K562 (cell line): Measurements from ENCODE around the gene GCC1. TPM values are rescaled to one million over a fixed set of nuclear protein-coding genes. Genes with fewer than 3 reads are reported as not detected.
"Not testable (repeated sequence)": the region's sequence is repeated elsewhere in the genome, so short reads cannot be mapped to it uniquely, and the experiment has no call there.

ENCODE experiments used
- ATAC-seq: fragments of 200-7000 bp; cut with Tn5 transposase; 3 replicates; pipeline ENCODE4 v1.9.1; 2020; ENCODE audit warnings: moderate library complexity
- BruUV-seq: library from RNA; stranded (reverse); fragments of 400-500 nt; replicated peaks from 2 replicates; lab custom pipeline; 2021; lab: Mats Ljungman, UMichigan
- CTCF ChIA-PET: fragments of 300-600 bp; formaldehyde crosslinking; extraction: SDS; loops from one replicate; lab custom pipeline; 2021; ENCODE audit warnings: low intra/inter-chr PET ratio; lab: Yijun Ruan, JAX
- POLR2A ChIA-PET: fragments of 300-600, 350-650 bp; sonication (Branson Sonifier 250); formaldehyde crosslinking; extraction: SDS; loops from one replicate; lab custom pipeline; 2021; ENCODE audit warnings: antibody characterized with exemption, inconsistent platforms; lab: Yijun Ruan, JAX
- DNase-seq, 4 experiments: peaks; one replicate each; pipeline versions ENCODE4 v3.0.0 to v3.0.0-alpha.2; 2011 to 2018; ENCODE audit warnings: low spot score in 3 of 4, mixed read lengths in 3 of 4; ENCODE audit errors: extremely low read depth in 1 of 4
- FAIRE-seq: peaks from 2 replicates; lab custom pipeline; 2011; peaks lifted over from hg19 to GRCh38; lab: Jason Lieb, UNC
- H2AFZ ChIP-seq: 2 replicates; pipeline ENCODE4 v1.6.0; 2011; ENCODE audit warnings: low read depth, low read length, control low read depth, inconsistent platforms
- H3K27ac ChIP-seq: fragments of 200-600 bp; 3 replicates; pipeline ENCODE4 v1.8.0; 2011; ENCODE audit warnings: low read depth, mild to moderate bottlenecking, control low read depth, inconsistent platforms, low read length, moderate library complexity, mixed read lengths; ENCODE audit errors: extremely low read depth
- H3K27me3 ChIP-seq, 2 experiments: fragments of 300-600 bp in 1 of 2; 2 replicates in 1 of 2; 3 replicates in 1 of 2; pipeline versions ENCODE4 v1.6.0 to v1.8.0; 2011; ENCODE audit warnings: inconsistent platforms in 2 of 2, low read length in 2 of 2, mild to moderate bottlenecking in 1 of 2, mixed read lengths in 1 of 2, moderate library complexity in 1 of 2; ENCODE audit not compliant: control insufficient read depth in 2 of 2, insufficient read depth in 2 of 2
- H3K36me3 ChIP-seq: fragments of 300-600 bp; 3 replicates; pipeline ENCODE4 v1.8.0; 2011; ENCODE audit warnings: mild to moderate bottlenecking, low read length, inconsistent platforms; ENCODE audit not compliant: control insufficient read depth, insufficient read depth
- H3K4me1 ChIP-seq, 2 experiments: fragments of 200-600 bp in 1 of 2; replicated peaks in 1 of 2; 2 replicates in 1 of 2; 3 replicates in 1 of 2; pipeline versions ENCODE4 v1.5.1 to v1.8.0; 2011; ENCODE audit warnings: inconsistent platforms in 2 of 2, low read length in 2 of 2, mild to moderate bottlenecking in 1 of 2, mixed read lengths in 1 of 2, moderate library complexity in 1 of 2; ENCODE audit not compliant: control insufficient read depth in 2 of 2, insufficient read depth in 2 of 2
- H3K4me2 ChIP-seq: 2 replicates; pipeline ENCODE4 v1.6.1; 2011; ENCODE audit warnings: low read length, control low read depth, inconsistent platforms, mixed read lengths; ENCODE audit not compliant: insufficient read depth
- H3K4me3 ChIP-seq: fragments of 200-600 bp; sonication (generic), shearing (Covaris generic); 2 replicates; pipeline ENCODE4 v1.5.1; 2016; ENCODE audit warnings: control low read depth, inconsistent platforms
- H3K79me2 ChIP-seq: fragments of 200-600 bp; 3 replicates; pipeline ENCODE4 v1.8.0; 2011; ENCODE audit warnings: low read length, inconsistent platforms; ENCODE audit not compliant: control insufficient read depth, insufficient read depth
- H3K9ac ChIP-seq, 2 experiments: 2 replicates each; pipeline versions ENCODE4 v1.6.0 to v1.6.1; 2011; ENCODE audit warnings: low read depth in 2 of 2, low read length in 2 of 2, control low read depth in 1 of 2, inconsistent platforms in 1 of 2, mild to moderate bottlenecking in 1 of 2, mixed read lengths in 1 of 2; ENCODE audit not compliant: insufficient read depth in 1 of 2
- H3K9me1 ChIP-seq: one replicate; pipeline ENCODE4 v1.6.0; 2011; ENCODE audit warnings: inconsistent platforms, mild to moderate bottlenecking, low read length, moderate library complexity; ENCODE audit not compliant: control insufficient read depth, insufficient read depth
- H3K9me3 ChIP-seq: replicated peaks from 2 replicates; pipeline ENCODE4 v1.5.1; 2011; ENCODE audit warnings: low read depth, low read length, inconsistent platforms; ENCODE audit not compliant: control insufficient read depth, insufficient read depth
- H4K20me1 ChIP-seq: replicated peaks from 2 replicates; pipeline ENCODE4 v1.6.1; 2011; ENCODE audit warnings: low read length, inconsistent platforms, mixed read lengths; ENCODE audit not compliant: control insufficient read depth, insufficient read depth
- BCOR ChIP-seq: fragments of 450-650 bp; IDR thresholded peaks from 2 replicates; pipeline ENCODE4 v1.6.1; 2016
- DNMT1 ChIP-seq: fragments of 450-650 bp; IDR thresholded peaks from 2 replicates; pipeline ENCODE4 v1.6.1; 2016; ENCODE audit warnings: antibody characterized with exemption, mild to moderate bottlenecking
- NFIC ChIP-seq: fragments of 450-650 bp; IDR thresholded peaks from 2 replicates; pipeline ENCODE4 v1.6.1; 2017; ENCODE audit warnings: mild to moderate bottlenecking, inconsistent platforms
- SPI1 ChIP-seq: IDR thresholded peaks from 2 replicates; pipeline ENCODE4 v1.6.1; 2011; ENCODE audit warnings: low read depth, low read length, control low read depth, borderline replicate concordance
- U2AF1 ChIP-seq: fragments of 200-400 bp; formaldehyde crosslinking; optimal IDR thresholded peaks from 2 replicates; pipeline ENCODE3; 2017; ENCODE audit warnings: mild to moderate bottlenecking, low read depth, low read length, moderate library complexity
- ZNF146 ChIP-seq: IDR thresholded peaks from one replicate; pipeline ENCODE4 v1.6.1; 2018; ENCODE audit warnings: missing compliant biosample characterization; ENCODE audit not compliant: unreplicated experiment
- ZNF551 ChIP-seq: fragments of 250-450 bp; sonication (Bioruptor Pico); IDR thresholded peaks from 2 replicates; pipeline ENCODE4 v1.5.0; 2021; ENCODE audit warnings: mild to moderate bottlenecking, moderate library complexity
- WGBS: fragments of 100-300 bp; shearing (Covaris generic); methylation state at CpG from one replicate; pipeline ENCODE4 v1.1.6; 2016; ENCODE audit warnings: low coverage, mixed read lengths; ENCODE audit not compliant: insufficient coverage; ENCODE audit errors: missing lambda C conversion rate; 5-methylcytosine and 5-hydroxymethylcytosine counted together
- in situ Hi-C: fragments of 300-500 bp; cut with MboI; formaldehyde crosslinking; loops from 4 replicates; pipeline ENCODE4 v1.15.0; 2018; ENCODE audit warnings: inconsistent platforms, mixed read lengths
- intact Hi-C: fragments of 100-400 bp; cut with micrococcal nuclease; formaldehyde crosslinking; loops from 2 replicates; pipeline ENCODE4 v1.14.2; 2022
- polyA plus RNA-seq, 8 experiments: library from polyadenylated mRNA; depleted of rRNA in 4 of 8; stranded (reverse) in 5 of 8; unstranded in 3 of 8; fragments of >200 nt; fragmentation: Nextera tagmentation in 2 of 8; fragmentation: Illumina TruSeq in 1 of 8; extraction: Ambion mirVana in 2 of 8; extraction: Trizol in 1 of 8; gene quantifications; 2 replicates each; pipeline versions ENCODE4 v1.2.1 to v1.2.3, GENCODE V29; 2011 to 2014; ENCODE audit warnings: inconsistent platforms in 1 of 8, missing spikeins in 1 of 8
- total RNA-seq, 7 experiments: library from RNA; depleted of rRNA in 6 of 7; stranded (reverse); fragments of >200 nt in 6 of 7; fragmentation: Illumina TruSeq in 2 of 7; extraction: Trizol in 2 of 7; gene quantifications; 2 replicates each; pipeline versions ENCODE4 v1.2.1 to v1.2.3, GENCODE V29; 2011 to 2021; ENCODE audit warnings: low replicate concordance in 1 of 7

Gene GCC1
- total and polyA plus RNA-seq, 9 of the 15 experiments (the other 6 are each of a cell fraction or from before 2014, with no cell fraction given): 1.9 to 19.8 (median 10.9) TPM

GRCh38 chr7:127571741-127572505 lies 13.5 kb downstream of the GCC1 start:
- CTCF ChIA-PET: no interaction called here
- FAIRE-seq: no peak
- in situ Hi-C loops: no loop called here

GRCh38 chr7:127568034-127568433 lies 17.4 kb downstream of the GCC1 start:
- POLR2A ChIA-PET, ATAC-seq, H3K4me1 ChIP-seq, CTCF ChIA-PET, H3K9me1 ChIP-seq, BruUV-seq, H3K4me2 ChIP-seq, H4K20me1 ChIP-seq, H3K36me3 ChIP-seq, intact Hi-C loops, in situ Hi-C loops, H3K27ac ChIP-seq, H2AFZ ChIP-seq, DNase-seq, H3K27me3 ChIP-seq, H3K79me2 ChIP-seq, H3K9me3 ChIP-seq, H3K4me3 ChIP-seq, FAIRE-seq, H3K9ac ChIP-seq: not testable (repeated sequence)
- TF ChIP-seq ZNF146: peak; percentile 22
- TF ChIP-seq BCOR: peak; percentile 55
- WGBS: no CpG with 5 or more reads among the region's 3 CpGs

More at GRCh38 chr7:127571741-127572505, 13.5 kb downstream of the GCC1 start:
- intact Hi-C loops: no loop called here
- DNase-seq: no peak
- Histone ChIP-seq H3K79me2 (no peaks in the 10 kb centered on the region), H3K4me1 (no peaks in the 10 kb centered on the region), H2AFZ (no peak overlapping the region), H3K4me2 (no peak overlapping the region), H3K27ac (no peak overlapping the region), H3K9me3 (no peaks in the 10 kb centered on the region)
- POLR2A ChIA-PET: interaction anchor here (0.7 to 1.1 kb wide), 2 partner anchors 11 to 15 kb away, joined by 3 to 4 read pairs; no protein-coding TSS in a partner anchor
- no peak for TF ChIP-seq NFIC
- no peak for TF ChIP-seq U2AF1
- no peak for TF ChIP-seq DNMT1
- no peak for TF ChIP-seq SPI1
- no peak for TF ChIP-seq ZNF551 (CRISPR knock-in tag)
- TF ChIP-seq, all 486 proteins: peak for 0
- H3K36me3 ChIP-seq: no peaks in the 10 kb centered on the region
- no TSS peak for BruUV-seq
- no peaks in the 10 kb centered on the region for H3K9me1 ChIP-seq
- WGBS: 5% methylated on average over 3 of the region's 3 CpGs
- H4K20me1 ChIP-seq: no peaks in the 10 kb centered on the region
- H3K9ac ChIP-seq: no peak overlapping the region
- no peak overlapping the region for H3K4me3 ChIP-seq
- no peaks in the 10 kb centered on the region for H3K27me3 ChIP-seq
- ATAC-seq: no peak
